CD4-positive, alpha-beta T cell (primary cell): Measurements from ENCODE around the gene LARGE1. TPM values are rescaled to one million over a fixed set of nuclear protein-coding genes. Genes with fewer than 3 reads are reported as not detected.
A peak's percentile ranks its signal among the peaks of the same experiment; 100 is the strongest.

Source experiments
- ATAC-seq: fragments of 200-7000 bp; cut with Tn5 transposase; one replicate; pipeline ENCODE4 v1.10.0; 2022; ENCODE audit warnings: mild to moderate bottlenecking; ENCODE audit not compliant: poor library complexity
- CTCF ChIA-PET: fragments of 350-600 bp; sonication (Branson Sonifier 250); formaldehyde crosslinking; loops from one replicate; lab custom pipeline; 2021; ENCODE audit warnings: antibody characterized with exemption, inconsistent platforms; lab: Charles Lee
- POLR2A ChIA-PET: fragments of 350-600 bp; sonication (Branson Sonifier 250); formaldehyde crosslinking; loops from one replicate; lab custom pipeline; 2021; ENCODE audit warnings: antibody characterized with exemption, inconsistent platforms; lab: Charles Lee
- DNase-seq, 14 experiments: peaks; one replicate each; pipeline ENCODE4 v3.0.0-alpha.2; 2013 to 2020; ENCODE audit warnings: mixed read lengths in 2 of 14
- H3K27ac ChIP-seq, 2 donors: one replicate each; pipeline versions ENCODE4 v1.5.1 to v1.7.0; 2013; ENCODE audit warnings: low read length in 2 of 2, low read depth in 1 of 2, mild to moderate bottlenecking in 1 of 2
- H3K27me3 ChIP-seq, 2 experiments: 1 replicate in 1 of 2; 2 replicates in 1 of 2; pipeline versions ENCODE4 v1.6.1 to v1.7.0; 2013; ENCODE audit warnings: low read length in 2 of 2, control low read depth in 1 of 2, mild to moderate bottlenecking in 1 of 2, moderate library complexity in 1 of 2; ENCODE audit not compliant: insufficient read depth in 2 of 2, control insufficient read depth in 1 of 2
- H3K36me3 ChIP-seq: one replicate; pipeline ENCODE4 v1.6.1; 2013; ENCODE audit warnings: low read length, control low read depth; ENCODE audit not compliant: insufficient read depth
- H3K4me1 ChIP-seq: one replicate; pipeline ENCODE4 v1.6.1; 2013; ENCODE audit warnings: low read length, control low read depth; ENCODE audit not compliant: insufficient read depth
- H3K4me3 ChIP-seq: one replicate; pipeline ENCODE4 v1.5.1; 2013; ENCODE audit warnings: mild to moderate bottlenecking, low read length, moderate library complexity
- H3K9me3 ChIP-seq, 2 experiments: 1 replicate in 1 of 2; 2 replicates in 1 of 2; pipeline versions ENCODE4 v1.6.1 to v1.7.0; 2013; ENCODE audit warnings: low read length in 2 of 2, mild to moderate bottlenecking in 2 of 2, control low read depth in 1 of 2, moderate library complexity in 1 of 2; ENCODE audit not compliant: control insufficient read depth in 1 of 2, insufficient read depth in 1 of 2
- H3K27ac Mint-ChIP-seq: one replicate; pipeline ENCODE4 v1.8.0; 2020; ENCODE audit warnings: mixed read lengths
- H3K27me3 Mint-ChIP-seq: one replicate; pipeline ENCODE4 v1.8.0; 2021; ENCODE audit warnings: mixed read lengths
- H3K36me3 Mint-ChIP-seq: one replicate; pipeline ENCODE4 v1.8.0; 2021; ENCODE audit warnings: low read depth, mixed read lengths
- H3K4me1 Mint-ChIP-seq: one replicate; pipeline ENCODE4 v1.8.0; 2021; ENCODE audit warnings: low read depth, mixed read lengths
- H3K4me3 Mint-ChIP-seq: one replicate; pipeline ENCODE4 v1.8.0; 2020; ENCODE audit warnings: mild to moderate bottlenecking, mixed read lengths
- H3K9me3 Mint-ChIP-seq: one replicate; pipeline ENCODE4 v1.8.0; 2020; ENCODE audit warnings: mixed read lengths
- intact Hi-C, 2 experiments: fragments of 100-400 bp; cut with DNase I in 1 of 2; cut with micrococcal nuclease in 1 of 2; formaldehyde crosslinking; loops; one replicate each; pipeline versions ENCODE4 v1.15.1 to v1.9.0; 2023 to 2025; cut with DNase I, micrococcal nuclease
- total RNA-seq, 174 experiments: library from RNA in 2 of 174; stranded (reverse) in 2 of 174; gene quantifications; one replicate each; pipeline ENCODE4 v1.2.3 and lab custom pipeline; 2021 to 2026
- TF ChIP-seq, protein P1 (sequence below): fragments of 200-600 bp; IDR thresholded peaks from one replicate; pipeline ENCODE4 v1.8.0; 2022; ENCODE audit warnings: antibody characterized with exemption, mild to moderate bottlenecking

Gene LARGE1
- total RNA-seq, 2 experiments from 2014 or later: 0.14 to 0.70 TPM

DNA sequence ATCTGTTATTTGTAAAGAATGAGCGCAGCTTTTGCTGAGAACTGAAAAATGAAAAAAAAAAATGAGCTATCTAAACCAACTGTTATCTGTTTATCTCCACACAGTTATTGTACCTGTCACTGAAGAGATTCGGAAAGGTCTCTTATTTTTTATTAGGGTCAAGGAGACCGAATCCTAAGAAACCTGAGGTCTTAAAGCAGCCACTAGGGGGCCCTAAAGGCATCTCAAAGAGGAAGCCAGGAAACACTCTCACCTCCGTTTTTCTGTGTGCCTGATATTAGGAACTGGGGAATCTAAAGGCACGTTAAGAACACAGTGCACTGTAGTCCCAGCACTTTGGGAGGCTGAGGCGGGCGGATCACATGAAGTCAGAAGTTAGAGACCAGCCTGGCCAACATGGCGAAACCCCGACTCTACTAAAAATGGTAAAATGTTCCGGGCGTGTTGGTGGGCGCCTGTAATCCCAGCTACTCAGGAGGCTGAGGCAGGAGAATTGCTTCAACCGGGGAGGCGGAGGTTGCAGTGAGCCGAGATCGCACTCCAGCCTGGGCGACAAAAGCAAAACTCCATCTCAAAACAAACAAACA, 3.5 kb upstream of the LARGE1 start:
- intact Hi-C loops: loop anchor here in 1 of 2 experiments (5.0 kb wide), 1 partner anchor 189 kb away; no protein-coding TSS in a partner anchor
- H3K4me1 ChIP-seq: peaks cover 24% of the 10 kb centered on the region
- Mint-ChIP-seq H3K4me1 (peaks cover 24% of the 10 kb centered on the region), H3K36me3 (no peaks in the 10 kb centered on the region), H3K27ac (no peak overlapping the region), H3K4me3 (peak overlapping the region; percentile 26), H3K9me3 (no peaks in the 10 kb centered on the region), H3K27me3 (peaks cover 72% of the 10 kb centered on the region)
- H3K36me3 ChIP-seq: no peaks in the 10 kb centered on the region
- TF ChIP-seq, protein P1, sequence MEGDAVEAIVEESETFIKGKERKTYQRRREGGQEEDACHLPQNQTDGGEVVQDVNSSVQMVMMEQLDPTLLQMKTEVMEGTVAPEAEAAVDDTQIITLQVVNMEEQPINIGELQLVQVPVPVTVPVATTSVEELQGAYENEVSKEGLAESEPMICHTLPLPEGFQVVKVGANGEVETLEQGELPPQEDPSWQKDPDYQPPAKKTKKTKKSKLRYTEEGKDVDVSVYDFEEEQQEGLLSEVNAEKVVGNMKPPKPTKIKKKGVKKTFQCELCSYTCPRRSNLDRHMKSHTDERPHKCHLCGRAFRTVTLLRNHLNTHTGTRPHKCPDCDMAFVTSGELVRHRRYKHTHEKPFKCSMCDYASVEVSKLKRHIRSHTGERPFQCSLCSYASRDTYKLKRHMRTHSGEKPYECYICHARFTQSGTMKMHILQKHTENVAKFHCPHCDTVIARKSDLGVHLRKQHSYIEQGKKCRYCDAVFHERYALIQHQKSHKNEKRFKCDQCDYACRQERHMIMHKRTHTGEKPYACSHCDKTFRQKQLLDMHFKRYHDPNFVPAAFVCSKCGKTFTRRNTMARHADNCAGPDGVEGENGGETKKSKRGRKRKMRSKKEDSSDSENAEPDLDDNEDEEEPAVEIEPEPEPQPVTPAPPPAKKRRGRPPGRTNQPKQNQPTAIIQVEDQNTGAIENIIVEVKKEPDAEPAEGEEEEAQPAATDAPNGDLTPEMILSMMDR: peak; percentile 31
- peaks cover 0 to 23% of the 10 kb centered on the region in 2 experiments for H3K9me3 ChIP-seq
- ChIA-PET POLR2A (no interaction called here), CTCF (no interaction called here)
- DNase-seq (peak in 4 of 14 experiments; percentile 20 to 53 (median 50)), ATAC-seq (no peak)
- H3K27ac ChIP-seq: no peak overlapping the region
- H3K4me3 ChIP-seq: no peak overlapping the region
- H3K27me3 ChIP-seq: peaks cover 37 to 38% of the 10 kb centered on the region in 2 experiments

DNA sequence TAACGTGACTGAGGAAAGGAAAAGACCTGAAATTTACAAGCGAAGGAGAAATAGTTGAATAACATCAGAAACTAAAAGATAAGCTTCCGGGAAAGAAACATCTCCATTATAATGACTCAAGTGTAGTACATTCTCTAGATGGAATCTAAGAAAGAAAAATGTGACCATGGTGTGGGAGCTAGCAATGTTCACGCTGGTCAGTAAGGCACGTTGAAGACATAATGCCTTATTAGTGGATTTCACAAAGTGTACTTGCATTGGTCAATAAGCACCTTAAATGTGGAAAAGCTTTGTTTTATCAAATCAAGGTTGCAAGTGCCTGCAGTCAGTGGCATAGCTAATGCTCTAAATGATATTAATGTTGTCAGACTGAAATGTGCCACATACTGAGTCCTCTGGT, 2.8 kb upstream of the LARGE1 start:
- TF ChIP-seq, protein P1: no peak
- Histone ChIP-seq H3K4me3 (peak overlapping the region; percentile 56), H3K4me1 (peaks cover 24% of the 10 kb centered on the region), H3K9me3 (peaks cover 0 to 23% of the 10 kb centered on the region in 2 experiments), H3K27me3 (peaks cover 37 to 40% of the 10 kb centered on the region in 2 experiments), H3K36me3 (no peaks in the 10 kb centered on the region), H3K27ac (no peak overlapping the region)
- H3K27me3 Mint-ChIP-seq: peaks cover 72% of the 10 kb centered on the region
- H3K36me3 Mint-ChIP-seq: no peaks in the 10 kb centered on the region
- POLR2A ChIA-PET: no interaction called here
- DNase-seq (no peak), ATAC-seq (no peak)
- H3K4me3 Mint-ChIP-seq: peak overlapping the region; percentile 79
- peaks cover 24% of the 10 kb centered on the region for H3K4me1 Mint-ChIP-seq
- H3K27ac Mint-ChIP-seq: no peak overlapping the region
- CTCF ChIA-PET: no interaction called here
- intact Hi-C loops: loop anchor here in 1 of 2 experiments (5.0 kb wide), 1 partner anchor 189 kb away; no protein-coding TSS in a partner anchor
- no peaks in the 10 kb centered on the region for H3K9me3 Mint-ChIP-seq

DNA sequence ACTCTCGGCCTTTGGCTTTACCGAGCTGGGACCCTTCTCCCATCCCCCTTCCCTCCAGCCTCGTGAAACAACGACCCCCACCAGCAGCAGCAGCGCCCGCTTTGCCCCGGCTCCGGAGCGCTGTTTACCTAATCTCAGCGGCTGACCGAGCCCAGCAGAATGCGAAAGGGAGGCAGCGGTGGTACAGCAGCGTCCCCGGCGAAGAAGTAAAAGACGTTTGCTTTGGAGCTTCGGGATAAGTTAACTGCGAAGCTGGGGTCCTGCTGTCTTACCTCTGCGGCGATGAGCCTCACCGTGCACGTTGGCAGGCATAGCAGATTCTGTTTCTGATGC, 2.0 kb upstream of the LARGE1 start:
- Histone ChIP-seq H3K36me3 (no peaks in the 10 kb centered on the region), H3K9me3 (peaks cover 0 to 23% of the 10 kb centered on the region in 2 experiments), H3K27me3 (peaks cover 37 to 40% of the 10 kb centered on the region in 2 experiments), H3K27ac (no peak overlapping the region), H3K4me3 (peak overlapping the region; percentile 56), H3K4me1 (peaks cover 24% of the 10 kb centered on the region)
- Mint-ChIP-seq H3K4me1 (peaks cover 24% of the 10 kb centered on the region), H3K36me3 (no peaks in the 10 kb centered on the region), H3K27me3 (peaks cover 74% of the 10 kb centered on the region), H3K27ac (no peak overlapping the region), H3K9me3 (no peaks in the 10 kb centered on the region), H3K4me3 (peak overlapping the region; percentile 79)
- no peak for ATAC-seq
- intact Hi-C loops: loop anchor here in 1 of 2 experiments (5.0 kb wide), 1 partner anchor 190 kb away; no protein-coding TSS in a partner anchor
- DNase-seq: peak in 3 of 14 experiments; percentile 2 to 19 (median 16)
- POLR2A ChIA-PET: no interaction called here
- TF ChIP-seq, protein P1: no peak
- CTCF ChIA-PET: no interaction called here
